Suprapubic skin (tissue), 4 donors: ENCODE results near the gene WDR62. TPM values are rescaled to one million over a fixed set of nuclear protein-coding genes. Genes with fewer than 3 reads are reported as not detected.
"Not testable (repeated sequence)": the region's sequence is repeated elsewhere in the genome, so short reads cannot be mapped to it uniquely, and the experiment has no call there.

Experiments used
- DNase-seq, 2 donors: peaks; one replicate each; pipeline ENCODE4 v3.0.0-alpha.2; 2019; ENCODE audit warnings: low spot score in 2 of 2
- H3K27ac ChIP-seq: fragments of 200-600 bp; sonication (generic); one replicate; pipeline ENCODE4 v1.5.1; 2019
- H3K27me3 ChIP-seq: fragments of 200-600 bp; sonication (generic); one replicate; pipeline ENCODE4 v1.5.1; 2019
- H3K36me3 ChIP-seq: fragments of 200-600 bp; sonication (generic); one replicate; pipeline ENCODE4 v1.5.1; 2019
- H3K4me1 ChIP-seq: fragments of 200-600 bp; sonication (generic); one replicate; pipeline ENCODE4 v1.5.1; 2019
- H3K4me3 ChIP-seq: fragments of 200-600 bp; sonication (generic); one replicate; pipeline ENCODE4 v1.5.1; 2019; ENCODE audit warnings: mild to moderate bottlenecking
- H3K9me3 ChIP-seq: fragments of 200-600 bp; sonication (generic); one replicate; pipeline ENCODE4 v1.5.1; 2019
- EP300 ChIP-seq: sonication (generic); formaldehyde crosslinking; IDR thresholded peaks from one replicate; pipeline ENCODE4 v1.6.1; 2017; ENCODE audit warnings: antibody characterized with exemption
- POLR2A ChIP-seq, 2 donors: fragments of 450-650 bp; IDR thresholded peaks; one replicate each; pipeline ENCODE4 v1.6.1; 2017; ENCODE audit warnings: antibody characterized with exemption in 2 of 2, mild to moderate bottlenecking in 2 of 2, moderate library complexity in 2 of 2
- POLR2AphosphoS5 ChIP-seq, 3 donors: sonication (generic); formaldehyde crosslinking; IDR thresholded peaks; one replicate each; pipeline ENCODE4 v1.6.1; 2017; ENCODE audit warnings: antibody characterized with exemption in 3 of 3
- WGBS: methylation state at CpG from one replicate; pipeline ENCODE4 v1.1.5; 2018; 5-methylcytosine and 5-hydroxymethylcytosine counted together
- total RNA-seq, 4 donors: library from RNA; depleted of rRNA; stranded (reverse); fragments of >200 nt; gene quantifications; one replicate each; pipeline ENCODE4 v1.1.0, GENCODE V29; 2016
- TF ChIP-seq, protein P1 (sequence below), 2 donors: fragments of 200-600 bp in 1 of 2; fragments of 450-650 bp in 1 of 2; sonication (generic) in 1 of 2; IDR thresholded peaks; one replicate each; pipeline ENCODE4 v1.5.1; 2016 to 2019; ENCODE audit warnings: antibody characterized with exemption in 2 of 2, mild to moderate bottlenecking in 1 of 2, moderate library complexity in 1 of 2

Gene WDR62
- total RNA-seq, 4 donors from 2014 or later, result 1.4 to 3.7 (median 1.8) TPM

DNA sequence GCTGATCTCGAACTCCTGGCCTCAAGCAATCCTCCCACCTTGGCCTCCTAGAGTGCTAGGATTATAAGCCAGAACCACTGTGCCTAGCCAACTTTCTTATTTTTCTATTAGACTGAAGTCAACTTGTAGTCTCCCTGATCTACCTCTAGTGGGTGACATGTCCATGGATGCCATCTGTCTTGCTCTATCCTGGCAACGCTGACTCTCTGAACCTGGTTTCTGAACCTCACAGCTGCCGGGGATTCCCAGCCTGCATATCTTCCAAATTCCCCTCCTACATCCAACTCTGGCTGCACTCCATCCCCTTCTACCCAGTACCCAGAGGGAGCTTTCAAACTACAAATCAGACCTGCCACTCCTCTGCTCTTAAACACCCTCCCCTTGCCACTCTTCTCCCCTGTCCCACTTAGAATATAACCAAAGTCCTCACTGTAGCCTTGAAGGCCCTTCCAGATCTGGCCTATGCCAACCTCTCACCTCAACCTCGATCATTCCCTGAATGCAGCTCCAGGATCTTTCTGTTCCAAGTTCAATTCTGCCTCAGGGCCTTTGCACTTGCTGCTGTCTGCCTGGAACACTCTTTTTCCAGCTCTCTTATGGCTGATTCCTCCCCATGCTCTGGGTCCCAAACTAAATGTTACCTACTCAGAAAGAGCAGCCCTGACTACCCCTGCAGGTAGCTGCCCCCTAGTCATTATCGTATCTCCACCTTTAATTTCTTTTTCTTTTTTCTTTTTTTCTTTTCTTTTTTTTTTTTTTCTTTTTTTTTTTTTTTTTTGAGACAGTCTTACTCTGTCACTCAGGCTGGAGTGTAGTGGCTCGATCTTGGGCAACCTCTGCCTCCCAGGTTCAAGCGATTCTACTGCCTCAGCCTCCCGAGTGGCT, 24.2 kb upstream of the WDR62 start:
- peaks cover 12% of the 10 kb centered on the region for H3K4me1 ChIP-seq
- no peak overlapping the region for H3K4me3 ChIP-seq
- 68% methylated on average over 8 of the region's 8 CpGs for WGBS
- DNase-seq, result no peak
- H3K36me3 ChIP-seq, result peaks cover 9% of the 10 kb centered on the region
- H3K27me3 ChIP-seq, result no peaks in the 10 kb centered on the region
- H3K9me3 ChIP-seq, result no peaks in the 10 kb centered on the region
- H3K27ac ChIP-seq, result no peak overlapping the region
- TF ChIP-seq, protein P1, sequence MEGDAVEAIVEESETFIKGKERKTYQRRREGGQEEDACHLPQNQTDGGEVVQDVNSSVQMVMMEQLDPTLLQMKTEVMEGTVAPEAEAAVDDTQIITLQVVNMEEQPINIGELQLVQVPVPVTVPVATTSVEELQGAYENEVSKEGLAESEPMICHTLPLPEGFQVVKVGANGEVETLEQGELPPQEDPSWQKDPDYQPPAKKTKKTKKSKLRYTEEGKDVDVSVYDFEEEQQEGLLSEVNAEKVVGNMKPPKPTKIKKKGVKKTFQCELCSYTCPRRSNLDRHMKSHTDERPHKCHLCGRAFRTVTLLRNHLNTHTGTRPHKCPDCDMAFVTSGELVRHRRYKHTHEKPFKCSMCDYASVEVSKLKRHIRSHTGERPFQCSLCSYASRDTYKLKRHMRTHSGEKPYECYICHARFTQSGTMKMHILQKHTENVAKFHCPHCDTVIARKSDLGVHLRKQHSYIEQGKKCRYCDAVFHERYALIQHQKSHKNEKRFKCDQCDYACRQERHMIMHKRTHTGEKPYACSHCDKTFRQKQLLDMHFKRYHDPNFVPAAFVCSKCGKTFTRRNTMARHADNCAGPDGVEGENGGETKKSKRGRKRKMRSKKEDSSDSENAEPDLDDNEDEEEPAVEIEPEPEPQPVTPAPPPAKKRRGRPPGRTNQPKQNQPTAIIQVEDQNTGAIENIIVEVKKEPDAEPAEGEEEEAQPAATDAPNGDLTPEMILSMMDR (IDR thresholded peaks at IDR 0.05), result no peak
- TF ChIP-seq POLR2A (IDR thresholded peaks at IDR 0.05), result no peak
- TF ChIP-seq POLR2AphosphoS5 (IDR thresholded peaks at IDR 0.05), result no peak
- TF ChIP-seq EP300, result no peak

DNA sequence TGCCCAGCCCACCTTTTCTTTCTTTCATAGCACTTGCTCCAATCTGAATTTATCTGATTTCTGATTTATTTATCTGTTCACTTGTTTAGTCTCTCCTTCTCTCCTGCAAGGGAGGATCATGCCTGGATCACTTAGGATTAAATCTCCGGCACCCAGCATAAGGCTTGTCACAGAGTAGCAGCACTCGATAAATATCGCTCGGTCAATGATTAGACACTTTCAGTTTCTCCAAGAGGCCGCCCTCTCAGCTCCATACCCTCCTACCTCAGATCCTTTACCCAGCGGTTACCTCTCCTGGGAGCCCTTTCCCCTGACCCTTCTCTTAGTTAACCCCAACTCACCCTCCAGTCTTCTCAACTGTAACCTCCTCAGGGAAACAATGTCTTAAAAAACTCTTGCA, 23.4 kb upstream of the WDR62 start:
- WGBS, result 93% methylated on average over 6 of the region's 6 CpGs

DNA sequence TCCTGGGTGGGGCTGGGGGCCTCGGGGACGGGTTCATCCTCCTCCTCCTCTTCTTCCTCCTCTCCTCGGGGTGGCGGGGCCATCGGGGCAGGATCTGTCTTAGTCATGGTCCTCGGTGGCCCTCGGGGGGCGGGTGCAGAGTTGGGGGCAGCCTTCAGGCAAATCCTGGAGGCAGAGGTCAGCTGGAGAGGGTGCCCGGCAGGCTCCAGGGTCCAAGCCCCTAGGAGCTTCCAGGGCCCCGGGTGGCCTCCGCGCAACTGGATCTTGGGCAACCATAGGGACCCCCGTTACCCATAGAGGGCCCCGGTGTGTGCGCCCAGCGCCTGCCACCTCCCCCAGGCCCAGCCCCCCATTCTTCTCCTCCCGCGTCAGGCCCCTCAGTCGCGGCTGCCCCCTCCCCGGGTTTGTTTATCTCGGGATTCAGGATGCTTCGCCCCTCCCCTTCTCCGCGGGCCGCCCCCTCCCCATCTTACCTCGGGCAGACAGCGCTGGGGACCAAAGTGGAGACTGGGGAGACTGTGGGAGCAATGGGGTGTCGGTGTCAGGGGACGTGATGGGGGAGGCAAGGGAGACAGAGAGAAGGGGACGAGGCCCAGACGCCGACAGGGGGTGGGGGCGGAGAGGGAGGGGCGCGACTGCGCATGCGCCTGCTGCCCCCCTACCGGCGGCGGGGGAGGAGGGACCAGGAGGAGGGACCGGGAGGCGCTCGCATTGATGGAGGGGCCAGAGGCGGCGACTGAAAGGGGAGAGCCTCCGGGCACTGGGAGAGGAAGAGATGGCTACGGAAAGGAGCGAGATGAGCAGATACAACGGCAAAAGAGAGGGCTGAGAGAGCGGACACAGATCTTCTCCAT, 22.2 kb upstream of the WDR62 start, which contains the start of gene CLIP3:
Gene CLIP3 (minus strand): TSS at position 623 of the 854 bp plus-strand sequence. CDS start 516 bp downstream, at position 107.
- WGBS, result 7% methylated on average over 39 of the region's 51 CpGs
- Histone ChIP-seq H3K36me3 (peaks cover 12% of the 10 kb centered on the region), H3K4me1 (peaks cover 12% of the 10 kb centered on the region), H3K9me3 (no peaks in the 10 kb centered on the region), H3K27ac (no peak within 1 kb of the TSS), H3K27me3 (no peaks in the 10 kb centered on the region), H3K4me3 (peak within 1 kb of the TSS; percentile 48)
- TF ChIP-seq POLR2AphosphoS5 (IDR thresholded peaks at IDR 0.05) (no peak), EP300 (no peak), POLR2A (IDR thresholded peaks at IDR 0.05) (no peak)
- TF ChIP-seq, protein P1 (IDR thresholded peaks at IDR 0.05), result no peak
- DNase-seq, result peak in 1 of 2 donors; percentile 78

More for the DNA sequence above, 23.4 kb upstream of the WDR62 start:
- H3K4me1 ChIP-seq, result peaks cover 12% of the 10 kb centered on the region
- no peak overlapping the region for H3K4me3 ChIP-seq
- H3K27ac ChIP-seq, result no peak overlapping the region
- H3K27me3 ChIP-seq, result no peaks in the 10 kb centered on the region
- H3K9me3 ChIP-seq, result no peaks in the 10 kb centered on the region
- peaks cover 12% of the 10 kb centered on the region for H3K36me3 ChIP-seq
- TF ChIP-seq EP300, result no peak
- TF ChIP-seq POLR2AphosphoS5 (IDR thresholded peaks at IDR 0.05), result no peak
- TF ChIP-seq POLR2A (IDR thresholded peaks at IDR 0.05), result no peak
- TF ChIP-seq, protein P1 (IDR thresholded peaks at IDR 0.05), result no peak
- DNase-seq, result no peak

DNA sequence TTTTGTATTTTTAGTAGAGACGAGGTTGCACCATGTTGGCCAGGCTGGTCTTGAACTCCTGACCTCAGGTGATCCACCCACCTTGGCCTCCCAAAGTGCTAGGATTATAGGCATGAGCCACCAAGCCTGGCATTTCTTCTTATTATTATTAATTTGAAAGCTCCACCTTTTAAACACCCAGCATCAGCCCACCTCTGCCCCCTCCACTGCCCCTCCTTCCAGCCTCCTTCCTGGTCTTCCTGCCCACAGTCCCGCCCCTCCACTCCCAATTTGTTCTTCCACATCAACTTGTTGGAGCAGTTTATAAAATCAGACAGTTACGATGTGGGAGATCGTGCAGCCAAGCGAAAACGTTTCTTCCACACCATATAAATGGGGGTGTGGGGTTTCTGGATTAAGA, 14.2 kb upstream of the WDR62 start:
- 85% methylated on average over 6 of the region's 6 CpGs for WGBS
- no peaks in the 10 kb centered on the region for H3K9me3 ChIP-seq
- no peaks in the 10 kb centered on the region for H3K4me1 ChIP-seq
- H3K27me3 ChIP-seq, result no peaks in the 10 kb centered on the region
- no peak for DNase-seq
- TF ChIP-seq POLR2AphosphoS5 (IDR thresholded peaks at IDR 0.05), result no peak
- TF ChIP-seq EP300, result no peak
- TF ChIP-seq, protein P1 (IDR thresholded peaks at IDR 0.05), result no peak
- no peak for TF ChIP-seq POLR2A (IDR thresholded peaks at IDR 0.05)
- H3K4me3 ChIP-seq, result no peak overlapping the region
- H3K36me3 ChIP-seq, result peaks cover 19% of the 10 kb centered on the region
- no peak overlapping the region for H3K27ac ChIP-seq

DNA sequence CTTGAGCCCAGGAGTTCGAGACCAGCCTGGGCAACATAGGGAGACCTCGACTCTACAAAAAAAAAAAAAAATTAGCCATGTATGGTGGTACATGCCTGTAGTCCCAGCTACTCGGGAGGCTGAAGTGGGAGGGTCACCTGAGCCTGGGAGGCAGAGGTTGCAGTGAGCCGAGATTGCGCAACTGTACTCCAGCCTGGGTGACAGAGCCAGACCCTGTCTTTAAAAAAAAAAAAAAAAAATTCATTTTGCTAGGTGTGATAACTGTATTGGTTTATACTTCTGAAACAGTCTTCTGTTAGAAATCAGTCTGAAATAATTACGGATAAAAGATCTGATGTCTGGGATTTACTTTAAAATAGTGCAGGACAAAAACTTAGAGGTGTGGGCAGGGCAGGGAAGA, 13.6 kb upstream of the WDR62 start:
- peaks cover 16% of the 10 kb centered on the region for H3K36me3 ChIP-seq
- not testable (repeated sequence) for H3K27ac ChIP-seq, H3K4me1 ChIP-seq, DNase-seq, H3K9me3 ChIP-seq, H3K4me3 ChIP-seq, H3K27me3 ChIP-seq
- 92% methylated on average over 6 of the region's 6 CpGs for WGBS
